OCI-LY7 (cell line): Measurements from ENCODE around the gene LCN6. TPM values are rescaled to one million over a fixed set of nuclear protein-coding genes. Genes with fewer than 3 reads are reported as not detected.

Experiments used
- BruUV-seq: library from RNA; stranded (reverse); fragments of 400-500 nt; replicated peaks from 2 replicates; lab custom pipeline; 2021; lab: Mats Ljungman, UMichigan
- CTCF ChIA-PET: fragments of 300-600 bp; sonication (Branson Sonifier 250); formaldehyde crosslinking; loops from one replicate; lab custom pipeline; 2022; ENCODE audit warnings: antibody characterized with exemption; ENCODE audit not compliant: unreplicated experiment; lab: Charles Lee
- POLR2A ChIA-PET: fragments of 300-600 bp; sonication (Branson Sonifier 250); formaldehyde crosslinking; loops from one replicate; lab custom pipeline; 2022; ENCODE audit warnings: antibody characterized with exemption; lab: Charles Lee
- DNase-seq: peaks from one replicate; pipeline ENCODE4 v3.0.0-alpha.2; 2015; ENCODE audit warnings: low spot score
- H2AFZ ChIP-seq: fragments of 200-600 bp; sonication (generic), shearing (Covaris generic); 2 replicates; pipeline ENCODE4 v1.6.1; 2014; ENCODE audit warnings: mild to moderate bottlenecking, antibody characterized with exemption, low read length, moderate library complexity
- H3K27ac ChIP-seq: fragments of 200-600 bp; sonication (generic); 2 replicates; pipeline ENCODE4 v1.5.1; 2014; ENCODE audit warnings: mixed run types, low read depth, mild to moderate bottlenecking, moderate library complexity, low read length, inconsistent platforms; ENCODE audit not compliant: poor library complexity, severe bottlenecking
- H3K36me3 ChIP-seq: fragments of 200-600 bp; sonication (generic); 2 replicates; pipeline ENCODE4 v1.6.1; 2014; ENCODE audit warnings: mild to moderate bottlenecking, antibody characterized with exemption, low read length, moderate library complexity, mixed read lengths; ENCODE audit not compliant: insufficient read depth
- H3K4me1 ChIP-seq: fragments of 200-600 bp; sonication (generic); 2 replicates; pipeline ENCODE4 v1.5.1; 2014; ENCODE audit warnings: mild to moderate bottlenecking, low read length; ENCODE audit not compliant: insufficient read depth, poor library complexity, severe bottlenecking
- H3K4me2 ChIP-seq: fragments of 200-600 bp; sonication (generic); 2 replicates; pipeline ENCODE4 v1.6.1; 2014; ENCODE audit warnings: mild to moderate bottlenecking, low read length
- H3K4me3 ChIP-seq: fragments of 200-600 bp; sonication (generic); 2 replicates; pipeline ENCODE4 v1.5.1; 2014; ENCODE audit warnings: mild to moderate bottlenecking, low read depth, low read length; ENCODE audit not compliant: poor library complexity, severe bottlenecking
- H3K79me2 ChIP-seq: fragments of 200-600 bp; sonication (generic); 2 replicates; pipeline ENCODE4 v1.6.1; 2016; ENCODE audit warnings: low read depth, mild to moderate bottlenecking, low read length, moderate library complexity, mixed read lengths; ENCODE audit not compliant: insufficient read depth
- H3K9me2 ChIP-seq: fragments of 200-600 bp; sonication (generic); 2 replicates; pipeline ENCODE4 v1.6.1; 2016; ENCODE audit warnings: mild to moderate bottlenecking, low read length, mixed read lengths; ENCODE audit not compliant: insufficient read depth
- H3K9me3 ChIP-seq: fragments of 200-600 bp; sonication (generic); 2 replicates; pipeline ENCODE4 v1.6.1; 2014; ENCODE audit warnings: mild to moderate bottlenecking, mixed run types, low read length, mixed read lengths
- H4K20me1 ChIP-seq: fragments of 200-600 bp; sonication (generic); 2 replicates; pipeline ENCODE4 v1.6.1; 2014; ENCODE audit warnings: mild to moderate bottlenecking, antibody characterized with exemption, low read length, moderate library complexity, mixed read lengths; ENCODE audit not compliant: insufficient read depth
- EZH2phosphoT487 ChIP-seq: fragments of 200-600 bp; sonication (generic); IDR thresholded peaks from 2 replicates; pipeline ENCODE4 v1.6.1; 2018; ENCODE audit warnings: low read depth, borderline replicate concordance, mild to moderate bottlenecking, mixed run types, antibody characterized with exemption, low read length, moderate library complexity, mixed read lengths
- intact Hi-C: fragments of 100-400 bp; cut with micrococcal nuclease; formaldehyde crosslinking; loops from one replicate; pipeline ENCODE4 v1.10.0; 2022; ENCODE audit not compliant: unreplicated experiment
- total RNA-seq, 2 experiments: library from RNA; depleted of rRNA in 1 of 2; stranded (reverse); fragments of >200 nt in 1 of 2; shearing (Covaris generic) in 1 of 2; gene quantifications; 2 replicates each; pipeline ENCODE4 v1.2.3, GENCODE V29; 2014 to 2022
- TF ChIP-seq, protein P1 (sequence below): fragments of 200-600 bp; sonication (generic); conservative IDR thresholded peaks from 2 replicates; pipeline ENCODE4 v1.5.1; 2014; ENCODE audit warnings: mild to moderate bottlenecking, antibody characterized with exemption, low read length, moderate library complexity, mixed read lengths

Gene LCN6
- total RNA-seq, 2 experiments from 2014 or later, result not detected

DNA sequence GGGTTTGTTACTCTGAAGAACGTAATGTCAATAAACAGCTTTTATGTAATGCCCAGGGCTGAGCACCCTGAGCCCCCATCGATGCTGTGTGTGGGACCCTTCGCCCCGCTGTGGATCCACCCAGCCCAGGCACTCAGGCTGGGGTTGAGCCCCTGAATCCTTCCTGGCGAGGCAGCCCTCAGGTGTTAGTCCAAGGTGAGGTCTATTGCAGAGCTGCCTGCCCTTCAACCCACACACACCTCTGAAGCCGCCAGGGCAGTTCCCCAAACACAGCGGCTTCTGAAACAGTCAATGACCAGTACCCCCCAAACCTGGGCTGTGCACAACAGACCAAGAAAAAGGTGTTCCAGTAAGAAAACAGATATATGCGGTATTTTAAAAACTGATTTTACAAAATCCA lies 24.3 kb downstream of the LCN6 start:
- Histone ChIP-seq H3K36me3 (peaks cover 64% of the 10 kb centered on the region), H3K9me3 (no peaks in the 10 kb centered on the region), H4K20me1 (peaks cover 27% of the 10 kb centered on the region), H3K27ac (no peak overlapping the region), H3K9me2 (no peaks in the 10 kb centered on the region), H2AFZ (no peak overlapping the region), H3K4me3 (peak overlapping the region; percentile 0), H3K4me2 (peak overlapping the region; percentile 18), H3K79me2 (peaks cover 33% of the 10 kb centered on the region), H3K4me1 (peaks cover 31% of the 10 kb centered on the region)
- intact Hi-C loops, result no loop called here
- TF ChIP-seq EZH2phosphoT487, result no peak
- TF ChIP-seq, protein P1, sequence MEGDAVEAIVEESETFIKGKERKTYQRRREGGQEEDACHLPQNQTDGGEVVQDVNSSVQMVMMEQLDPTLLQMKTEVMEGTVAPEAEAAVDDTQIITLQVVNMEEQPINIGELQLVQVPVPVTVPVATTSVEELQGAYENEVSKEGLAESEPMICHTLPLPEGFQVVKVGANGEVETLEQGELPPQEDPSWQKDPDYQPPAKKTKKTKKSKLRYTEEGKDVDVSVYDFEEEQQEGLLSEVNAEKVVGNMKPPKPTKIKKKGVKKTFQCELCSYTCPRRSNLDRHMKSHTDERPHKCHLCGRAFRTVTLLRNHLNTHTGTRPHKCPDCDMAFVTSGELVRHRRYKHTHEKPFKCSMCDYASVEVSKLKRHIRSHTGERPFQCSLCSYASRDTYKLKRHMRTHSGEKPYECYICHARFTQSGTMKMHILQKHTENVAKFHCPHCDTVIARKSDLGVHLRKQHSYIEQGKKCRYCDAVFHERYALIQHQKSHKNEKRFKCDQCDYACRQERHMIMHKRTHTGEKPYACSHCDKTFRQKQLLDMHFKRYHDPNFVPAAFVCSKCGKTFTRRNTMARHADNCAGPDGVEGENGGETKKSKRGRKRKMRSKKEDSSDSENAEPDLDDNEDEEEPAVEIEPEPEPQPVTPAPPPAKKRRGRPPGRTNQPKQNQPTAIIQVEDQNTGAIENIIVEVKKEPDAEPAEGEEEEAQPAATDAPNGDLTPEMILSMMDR, result no peak
- CTCF ChIA-PET, result interaction anchor here (0.5 kb wide), 1 partner anchor 33 kb away, joined by 3 read pairs; no protein-coding TSS in a partner anchor
- no peak for DNase-seq
- no TSS peak for BruUV-seq
- POLR2A ChIA-PET, result no interaction called here

DNA sequence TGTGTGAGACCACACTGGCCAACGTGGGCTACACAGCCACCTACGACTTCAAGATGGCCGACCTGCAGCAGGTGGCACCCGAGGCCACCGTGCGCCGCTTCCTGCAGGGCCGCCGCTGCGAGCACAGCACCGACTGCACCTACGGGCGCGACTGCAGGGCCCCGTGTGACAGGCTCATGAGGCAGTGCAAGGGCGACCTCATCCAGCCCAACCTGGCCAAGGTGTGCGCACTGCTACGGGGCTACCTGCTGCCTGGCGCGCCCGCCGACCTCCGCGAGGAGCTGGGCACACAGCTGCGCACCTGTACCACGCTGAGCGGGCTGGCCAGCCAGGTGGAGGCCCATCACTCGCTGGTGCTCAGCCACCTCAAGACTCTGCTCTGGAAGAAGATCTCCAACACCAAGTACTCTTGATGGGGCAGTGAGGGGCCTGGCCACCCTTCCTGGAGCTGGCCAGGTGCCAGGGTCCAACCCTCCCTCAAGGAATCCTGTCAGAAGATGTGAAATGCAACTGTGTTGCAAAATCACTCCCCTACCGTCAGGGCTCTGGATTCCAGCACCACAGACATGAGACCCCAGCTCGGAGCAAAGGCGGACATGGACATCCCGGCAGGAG lies 24.9 kb downstream of the LCN6 start:
- no peak for TF ChIP-seq EZH2phosphoT487
- TF ChIP-seq, protein P1, result no peak
- intact Hi-C loops, result no loop called here
- H4K20me1 ChIP-seq, result peaks cover 27% of the 10 kb centered on the region
- H3K79me2 ChIP-seq, result peaks cover 31% of the 10 kb centered on the region
- CTCF ChIA-PET, result interaction anchor here (0.5 kb wide), 1 partner anchor 34 kb away, joined by 3 read pairs; no protein-coding TSS in a partner anchor
- H2AFZ ChIP-seq, result no peak overlapping the region
- POLR2A ChIA-PET, result no interaction called here
- peaks cover 64% of the 10 kb centered on the region for H3K36me3 ChIP-seq
- DNase-seq, result no peak
- H3K27ac ChIP-seq, result no peak overlapping the region
- peak overlapping the region; percentile 18 for H3K4me2 ChIP-seq
- H3K4me3 ChIP-seq, result no peak overlapping the region
- no peaks in the 10 kb centered on the region for H3K9me2 ChIP-seq
- peaks cover 26% of the 10 kb centered on the region for H3K4me1 ChIP-seq
- BruUV-seq, result no TSS peak
- no peaks in the 10 kb centered on the region for H3K9me3 ChIP-seq

DNA sequence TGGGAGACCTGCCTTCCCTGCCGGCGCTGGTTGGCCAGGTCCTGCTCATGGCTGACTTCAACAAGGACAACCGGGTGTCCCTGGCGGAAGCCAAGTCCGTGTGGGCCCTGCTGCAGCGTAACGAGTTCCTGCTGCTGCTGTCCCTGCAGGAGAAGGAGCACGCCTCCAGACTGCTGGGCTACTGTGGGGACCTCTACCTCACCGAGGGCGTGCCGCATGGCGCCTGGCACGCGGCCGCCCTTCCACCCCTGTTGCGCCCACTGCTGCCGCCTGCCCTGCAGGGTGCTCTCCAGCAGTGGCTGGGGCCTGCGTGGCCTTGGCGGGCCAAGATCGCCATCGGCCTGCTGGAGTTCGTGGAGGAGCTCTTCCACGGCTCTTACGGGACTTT lies 25.4 kb downstream of the LCN6 start:
- Histone ChIP-seq H3K4me2 (no peak overlapping the region), H2AFZ (no peak overlapping the region), H3K36me3 (peaks cover 64% of the 10 kb centered on the region), H3K4me3 (no peak overlapping the region), H3K79me2 (peaks cover 31% of the 10 kb centered on the region), H3K9me2 (no peaks in the 10 kb centered on the region), H3K9me3 (no peaks in the 10 kb centered on the region), H3K27ac (no peak overlapping the region), H4K20me1 (peaks cover 27% of the 10 kb centered on the region), H3K4me1 (peaks cover 25% of the 10 kb centered on the region)
- no TSS peak for BruUV-seq
- intact Hi-C loops, result no loop called here
- no peak for DNase-seq
- ChIA-PET CTCF (no interaction called here), POLR2A (no interaction called here)
- TF ChIP-seq, protein P1, result no peak
- TF ChIP-seq EZH2phosphoT487, result no peak
